ENCODE results near the gene RNASE9. TPM values are rescaled to one million over a fixed set of nuclear protein-coding genes. Genes with fewer than 3 reads are reported as not detected.
A peak's percentile ranks its signal among the peaks of the same experiment; 100 is the strongest.

Gene RNASE9
- total and polyA plus RNA-seq, 9 of the 15 experiments (the other 6 are each of a cell fraction or from before 2014, with no cell fraction given) = not detected

- CTCF ChIA-PET (ENCODE audit: low intra/inter-chr PET ratio) = no interaction called here
- Histone ChIP-seq H2AFZ (ENCODE audit: low read depth, low read length) (no peak overlapping the region), H3K4me2 (ENCODE audit: insufficient read depth, low read length) (no peak overlapping the region), H4K20me1 (replicated peaks; ENCODE audit: control insufficient read depth, insufficient read depth, low read length) (no peaks in the 10 kb centered on the region), H3K36me3 (ENCODE audit: control insufficient read depth, insufficient read depth, low read length) (no peaks in the 10 kb centered on the region), H3K4me1 (replicated peaks in 1 of 2; ENCODE audit: control insufficient read depth in 2 of 2, insufficient read depth in 2 of 2, low read length in 2 of 2) (no peaks in the 10 kb centered on the region), H3K9me3 (replicated peaks; ENCODE audit: control insufficient read depth, insufficient read depth, low read depth, low read length) (no peaks in the 10 kb centered on the region), H3K27ac (ENCODE audit: extremely low read depth, low read depth, low read length) (no peak overlapping the region), H3K4me3 (no peak overlapping the region), H3K27me3 (ENCODE audit: control insufficient read depth in 2 of 2, insufficient read depth in 2 of 2, low read length in 2 of 2) (no peaks in the 10 kb centered on the region), H3K79me2 (ENCODE audit: control insufficient read depth, insufficient read depth, low read length) (no peaks in the 10 kb centered on the region), H3K9ac (ENCODE audit: insufficient read depth in 1 of 2, low read depth in 2 of 2, low read length in 2 of 2) (no peak overlapping the region), H3K9me1 (ENCODE audit: control insufficient read depth, insufficient read depth, low read length) (no peaks in the 10 kb centered on the region)
- in situ Hi-C loops (cut with MboI) = no loop called here
- WGBS (ENCODE audit: insufficient coverage, low coverage, missing lambda C conversion rate) = 0% methylated on average over 1 of the region's 1 CpG
- ATAC-seq (no peak), FAIRE-seq (no peak), DNase-seq (ENCODE audit: extremely low read depth in 1 of 4, low spot score in 3 of 4) (no peak)
- POLR2A ChIA-PET = interaction anchor here (1.1 kb wide), 1 partner anchor 67 kb away, joined by 3 read pairs; the partner anchor contains the start of genes APEX1 and OSGEP
- TF ChIP-seq ZNF77 (CRISPR knock-in tag; IDR thresholded peaks at IDR 0.05) (no peak), CGGBP1 (CRISPR knock-in tag; IDR thresholded peaks at IDR 0.05) (no peak), ZNF263 (CRISPR knock-in tag; IDR thresholded peaks at IDR 0.05; ENCODE audit: borderline replicate concordance) (peak; percentile 65), ATF7 (IDR thresholded peaks at IDR 0.05) (no peak)
- BruUV-seq (replicated peaks) = no TSS peak
- intact Hi-C loops (cut with micrococcal nuclease) = no loop called here
Observed at GRCh38 chr14:20522332-20522731, 38.5 kb downstream of the RNASE9 start.

GRCh38 chr14:20516921-20517320, 43.9 kb downstream of the RNASE9 start:
- Histone ChIP-seq H3K4me3 (no peak overlapping the region), H3K79me2 (ENCODE audit: control insufficient read depth, insufficient read depth, low read length) (no peaks in the 10 kb centered on the region), H3K36me3 (ENCODE audit: control insufficient read depth, insufficient read depth, low read length) (no peaks in the 10 kb centered on the region), H3K27ac (ENCODE audit: extremely low read depth, low read depth, low read length) (no peak overlapping the region), H3K9ac (ENCODE audit: insufficient read depth in 1 of 2, low read depth in 2 of 2, low read length in 2 of 2) (no peak overlapping the region), H3K9me1 (ENCODE audit: control insufficient read depth, insufficient read depth, low read length) (no peaks in the 10 kb centered on the region), H3K27me3 (ENCODE audit: control insufficient read depth in 2 of 2, insufficient read depth in 2 of 2, low read length in 2 of 2) (no peaks in the 10 kb centered on the region), H2AFZ (ENCODE audit: low read depth, low read length) (no peak overlapping the region), H3K4me1 (replicated peaks in 1 of 2; ENCODE audit: control insufficient read depth in 2 of 2, insufficient read depth in 2 of 2, low read length in 2 of 2) (peaks cover 0 to 6% of the 10 kb centered on the region in 2 experiments; a peak in 1 of 5 replicates), H4K20me1 (replicated peaks; ENCODE audit: control insufficient read depth, insufficient read depth, low read length) (no peaks in the 10 kb centered on the region), H3K4me2 (ENCODE audit: insufficient read depth, low read length) (no peak overlapping the region), H3K9me3 (replicated peaks; ENCODE audit: control insufficient read depth, insufficient read depth, low read depth, low read length) (no peaks in the 10 kb centered on the region)
- POLR2A ChIA-PET = interaction anchor here (1.7 kb wide), 1 partner anchor 54 kb away, joined by 4 read pairs; no protein-coding TSS in a partner anchor
- whole genome bisulfite sequencing (ENCODE audit: insufficient coverage, low coverage, missing lambda C conversion rate) = 39% methylated on average over 4 of the region's 4 CpGs
- CTCF ChIA-PET (ENCODE audit: low intra/inter-chr PET ratio) = no interaction called here
- DNase-seq (ENCODE audit: extremely low read depth in 1 of 4, low spot score in 3 of 4) (no peak), FAIRE-seq (no peak), ATAC-seq (no peak)
- in situ Hi-C loops (cut with MboI) (no loop called here), intact Hi-C loops (cut with micrococcal nuclease) (no loop called here)
- no peak for TF ChIP-seq ZNF740 (CRISPR knock-in tag; IDR thresholded peaks at IDR 0.05)
- no peak for TF ChIP-seq ZNF740 (tag; IDR thresholded peaks at IDR 0.05)
- TF ChIP-seq CEBPG (CRISPR knock-in tag; IDR thresholded peaks at IDR 0.05) = no peak
- no peak for TF ChIP-seq CEBPG (tag; conservative IDR thresholded peaks at IDR 0.05 in 1 of 2, IDR thresholded peaks at IDR 0.05 in 1 of 2)
- TF ChIP-seq, protein P1, sequence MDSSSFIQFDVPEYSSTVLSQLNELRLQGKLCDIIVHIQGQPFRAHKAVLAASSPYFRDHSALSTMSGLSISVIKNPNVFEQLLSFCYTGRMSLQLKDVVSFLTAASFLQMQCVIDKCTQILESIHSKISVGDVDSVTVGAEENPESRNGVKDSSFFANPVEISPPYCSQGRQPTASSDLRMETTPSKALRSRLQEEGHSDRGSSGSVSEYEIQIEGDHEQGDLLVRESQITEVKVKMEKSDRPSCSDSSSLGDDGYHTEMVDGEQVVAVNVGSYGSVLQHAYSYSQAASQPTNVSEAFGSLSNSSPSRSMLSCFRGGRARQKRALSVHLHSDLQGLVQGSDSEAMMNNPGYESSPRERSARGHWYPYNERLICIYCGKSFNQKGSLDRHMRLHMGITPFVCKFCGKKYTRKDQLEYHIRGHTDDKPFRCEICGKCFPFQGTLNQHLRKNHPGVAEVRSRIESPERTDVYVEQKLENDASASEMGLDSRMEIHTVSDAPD (CRISPR knock-in tag; IDR thresholded peaks at IDR 0.05) = no peak
- no TSS peak for BruUV-seq (replicated peaks)
